WTC11 (cell line): ENCODE data around the gene ZNF853.

Experiments used
- CTCF ChIP-seq: fragments of 200-600 bp; IDR thresholded peaks from 2 replicates; pipeline ENCODE4 v1.8.0; 2022; ENCODE audit warnings: antibody characterized with exemption
- NR1H2 ChIP-seq: sonication (generic); formaldehyde crosslinking; IDR thresholded peaks from 2 replicates; pipeline ENCODE4 v1.9.0; 2021; ENCODE audit warnings: mild to moderate bottlenecking, moderate library complexity, missing genetic modification reagents
- SP1 ChIP-seq: sonication (generic); formaldehyde crosslinking; conservative IDR thresholded peaks from 2 replicates; pipeline ENCODE4 v1.8.1; 2022; ENCODE audit warnings: missing genetic modification reagents
- USF2 ChIP-seq: sonication (generic); formaldehyde crosslinking; IDR thresholded peaks from 2 replicates; pipeline ENCODE4 v1.8.1; 2023; ENCODE audit warnings: mild to moderate bottlenecking, missing genetic modification reagents, moderate library complexity
- ZNF138 ChIP-seq: sonication (generic); formaldehyde crosslinking; conservative IDR thresholded peaks from 2 replicates; pipeline ENCODE4 v1.8.1; 2022; ENCODE audit warnings: mild to moderate bottlenecking, moderate library complexity, missing genetic modification reagents
- ZNF416 ChIP-seq: fragments of 250-450 bp; sonication (Bioruptor Pico); IDR thresholded peaks from 2 replicates; pipeline ENCODE4 v1.9.0; 2021; ENCODE audit warnings: mild to moderate bottlenecking, inconsistent platforms

- no peak for TF ChIP-seq CTCF
- TF ChIP-seq ZNF416 (CRISPR knock-in tag), result no peak
- TF ChIP-seq USF2, result no peak
- no peak for TF ChIP-seq ZNF138 (CRISPR knock-in tag)
- TF ChIP-seq NR1H2 (CRISPR knock-in tag), result no peak
- TF ChIP-seq SP1 (CRISPR knock-in tag), result no peak
These were observed 26.1 kb downstream of the ZNF853 start for GRCh38 chr7:6641305-6642035.
